Stimulated activated CD8-positive, alpha-beta memory T cell treated with anti-CD3 and anti-CD28 coated beads, Interleukin-4, amount 100 ng/mL, for 24 hours (primary cell): ENCODE results near the gene HOXA4.
A peak's percentile ranks its signal among the peaks of the same experiment; 100 is the strongest.

Experiments used
- DNase-seq: peaks from one replicate; pipeline ENCODE4 v3.0.0-alpha.2; 2020; ENCODE audit warnings: low read depth

Gene HOXA4

GRCh38 chr7:27169658-27170425, 39.3 kb upstream of the HOXA4 start:
- DNase-seq: no peak

GRCh38 chr7:27168265-27168947, 37.8 kb upstream of the HOXA4 start:
- DNase-seq: no peak

- DNase-seq: no peak
These were observed 37.3 kb upstream of the HOXA4 start for GRCh38 chr7:27167916-27168264.

GRCh38 chr7:27166531-27167505, 36.3 kb upstream of the HOXA4 start:
- no peak for DNase-seq

- no peak for DNase-seq
These were observed 35.5 kb upstream of the HOXA4 start for GRCh38 chr7:27165996-27166530.

- DNase-seq: no peak
These were observed 34.8 kb upstream of the HOXA4 start, which contains the start of gene HOXA9 for GRCh38 chr7:27165089-27165995. Gene HOXA9, minus strand, starts transcription at chr7:27165537. Its CDS starts 80 bp downstream, at chr7:27165457.

GRCh38 chr7:27164367-27165088, 34.0 kb upstream of the HOXA4 start:
- no peak for DNase-seq

GRCh38 chr7:27164045-27164366, 33.4 kb upstream of the HOXA4 start:
- no peak for DNase-seq

GRCh38 chr7:27163288-27164044, 32.9 kb upstream of the HOXA4 start:
- no peak for DNase-seq

GRCh38 chr7:27162561-27163287, 32.2 kb upstream of the HOXA4 start:
- no peak for DNase-seq

GRCh38 chr7:27161721-27162560, 31.4 kb upstream of the HOXA4 start:
- no peak for DNase-seq

GRCh38 chr7:27161214-27161720, 30.7 kb upstream of the HOXA4 start:
- DNase-seq: no peak

GRCh38 chr7:27160546-27161213, 30.1 kb upstream of the HOXA4 start:
- peak; percentile 77 for DNase-seq

- DNase-seq: no peak
These were observed 29.6 kb upstream of the HOXA4 start for GRCh38 chr7:27160145-27160545.

- DNase-seq: no peak
These were observed 28.9 kb upstream of the HOXA4 start for GRCh38 chr7:27159266-27160144.
